H1 (cell line): ENCODE data around the gene SCAP. TPM values are rescaled to one million over a fixed set of nuclear protein-coding genes. Genes with fewer than 3 reads are reported as not detected.

ENCODE experiments used
- CTCF ChIA-PET: fragments of 300-600 bp; sonication (Branson Sonifier 250); formaldehyde crosslinking; loops from one replicate; lab custom pipeline; 2021; ENCODE audit not compliant: partially characterized antibody; lab: Charles Lee
- POLR2A ChIA-PET: fragments of 300-600 bp; sonication (Branson Sonifier 250); formaldehyde crosslinking; loops from one replicate; lab custom pipeline; 2021; ENCODE audit warnings: inconsistent platforms; ENCODE audit not compliant: partially characterized antibody; lab: Charles Lee
- DNase-seq, 2 experiments: peaks; one replicate each; pipeline versions ENCODE4 v3.0.0 to v3.0.0-alpha.2; 2010 to 2022; ENCODE audit warnings: low spot score in 2 of 2, low read depth in 1 of 2, mixed read lengths in 1 of 2
- FAIRE-seq: peaks from 2 replicates; lab custom pipeline; 2011; peaks lifted over from hg19 to GRCh38; lab: Jason Lieb, UNC
- H2AFZ ChIP-seq: 2 replicates; pipeline ENCODE4 v1.8.1; 2012; ENCODE audit warnings: low read length, inconsistent platforms
- H2AK5ac ChIP-seq: 2 replicates; pipeline ENCODE4 v1.6.1; 2013; ENCODE audit warnings: low read depth, low read length
- H2BK120ac ChIP-seq: replicated peaks from 2 replicates; pipeline ENCODE3; 2013; ENCODE audit warnings: low read depth, low read length, inconsistent platforms
- H2BK12ac ChIP-seq: 2 replicates; pipeline ENCODE4 v1.6.1; 2013; ENCODE audit warnings: low read depth, low read length
- H2BK15ac ChIP-seq: 2 replicates; pipeline ENCODE4 v1.6.1; 2013; ENCODE audit warnings: low read length
- H2BK20ac ChIP-seq: 2 replicates; pipeline ENCODE4 v1.6.1; 2013; ENCODE audit warnings: low read length
- H2BK5ac ChIP-seq: 2 replicates; pipeline ENCODE4 v1.6.1; 2013; ENCODE audit warnings: low read depth, low read length
- H3K14ac ChIP-seq: 2 replicates; pipeline ENCODE4 v1.6.1; 2013; ENCODE audit warnings: inconsistent platforms; ENCODE audit not compliant: insufficient read length
- H3K18ac ChIP-seq: 2 replicates; pipeline ENCODE4 v1.6.1; 2013; ENCODE audit warnings: low read length; ENCODE audit errors: extremely low read depth
- H3K23ac ChIP-seq: 2 replicates; pipeline ENCODE4 v1.6.1; 2013; ENCODE audit warnings: inconsistent platforms; ENCODE audit not compliant: insufficient read length
- H3K23me2 ChIP-seq: 2 replicates; pipeline ENCODE4 v1.6.1; 2013; ENCODE audit warnings: low read depth, low read length
- H3K27ac ChIP-seq: 2 replicates; pipeline ENCODE4 v1.6.1; 2011; ENCODE audit warnings: low read depth, low read length, inconsistent platforms
- H3K27me3 ChIP-seq, 4 experiments: replicated peaks in 1 of 4; 1 replicate in 1 of 4; 2 replicates in 3 of 4; pipeline versions ENCODE4 v1.6.1 to v1.8.1; 2011 to 2013; ENCODE audit warnings: low read length in 3 of 4, mild to moderate bottlenecking in 3 of 4, inconsistent platforms in 2 of 4, mixed read lengths in 2 of 4, moderate library complexity in 1 of 4; ENCODE audit not compliant: control insufficient read depth in 3 of 4, insufficient read depth in 3 of 4; ENCODE audit errors: extremely low read depth in 1 of 4
- H3K36me3 ChIP-seq, 4 experiments: 2 replicates each; pipeline versions ENCODE4 v1.6.1 to v1.8.1; 2011 to 2013; ENCODE audit warnings: mild to moderate bottlenecking in 4 of 4, low read length in 3 of 4, moderate library complexity in 2 of 4, control low read depth in 1 of 4, inconsistent platforms in 1 of 4; ENCODE audit not compliant: insufficient read depth in 4 of 4, control insufficient read depth in 2 of 4
- H3K4ac ChIP-seq: replicated peaks from 2 replicates; pipeline ENCODE3; 2013; ENCODE audit warnings: low read length, low read depth, mixed read lengths, inconsistent platforms; ENCODE audit not compliant: insufficient read length
- H3K4me1 ChIP-seq, 4 experiments: replicated peaks in 1 of 4; 1 replicate in 1 of 4; 2 replicates in 3 of 4; pipeline versions ENCODE4 v1.6.1 to v1.8.1; 2011 to 2013; ENCODE audit warnings: low read length in 3 of 4, inconsistent platforms in 2 of 4, mixed read lengths in 1 of 4; ENCODE audit not compliant: insufficient read depth in 4 of 4, control insufficient read depth in 3 of 4
- H3K4me2 ChIP-seq, 2 experiments: 2 replicates each; pipeline versions ENCODE4 v1.6.1 to v1.8.1; 2011 to 2013; ENCODE audit warnings: low read depth in 2 of 2, low read length in 2 of 2, control low read depth in 1 of 2, inconsistent platforms in 1 of 2, mild to moderate bottlenecking in 1 of 2; ENCODE audit not compliant: insufficient read depth in 1 of 2
- H3K4me3 ChIP-seq, 4 experiments: fragments of 200-600, 300-600 bp in 1 of 4; sonication (generic), shearing (Covaris generic), sonication (Bioruptor Twin) in 1 of 4; 2 replicates each; pipeline versions ENCODE4 v1.5.1 to v1.8.1; 2011 to 2016; ENCODE audit warnings: low read length in 4 of 4, low read depth in 3 of 4, control low read depth in 2 of 4, inconsistent platforms in 2 of 4, mild to moderate bottlenecking in 2 of 4, mixed read lengths in 1 of 4, moderate library complexity in 1 of 4; ENCODE audit not compliant: insufficient read depth in 2 of 4; ENCODE audit errors: extremely low read depth in 1 of 4
- H3K56ac ChIP-seq: replicated peaks from 2 replicates; pipeline ENCODE3; 2013; ENCODE audit warnings: low read depth, mild to moderate bottlenecking, mixed read lengths, low read length, inconsistent platforms; ENCODE audit not compliant: insufficient read length
- H3K79me1 ChIP-seq: 2 replicates; pipeline ENCODE4 v1.6.1; 2013; ENCODE audit warnings: low read depth, low read length, control low read depth
- H3K79me2 ChIP-seq, 2 experiments: 2 replicates each; pipeline versions ENCODE4 v1.6.1 to v1.8.1; 2012 to 2013; ENCODE audit warnings: low read length in 2 of 2, mild to moderate bottlenecking in 2 of 2, inconsistent platforms in 1 of 2; ENCODE audit not compliant: insufficient read depth in 2 of 2, control insufficient read depth in 1 of 2
- H3K9ac ChIP-seq, 4 experiments: replicated peaks in 1 of 4; 1 replicate in 1 of 4; 2 replicates in 3 of 4; pipeline versions ENCODE4 v1.6.1 to v1.8.1; 2011 to 2013; ENCODE audit warnings: low read depth in 3 of 4, low read length in 3 of 4, control low read depth in 2 of 4, mild to moderate bottlenecking in 2 of 4, moderate library complexity in 2 of 4, inconsistent platforms in 1 of 4; ENCODE audit errors: extremely low read depth in 1 of 4
- H3K9me3 ChIP-seq, 2 experiments: 2 replicates each; pipeline versions ENCODE4 v1.6.1 to v1.8.1; 2012 to 2013; ENCODE audit warnings: mild to moderate bottlenecking in 2 of 2, moderate library complexity in 2 of 2, control low read depth in 1 of 2, inconsistent platforms in 1 of 2, low read depth in 1 of 2, low read length in 1 of 2, mixed read lengths in 1 of 2; ENCODE audit not compliant: insufficient read depth in 2 of 2
- H4K20me1 ChIP-seq, 2 experiments: replicated peaks in 1 of 2; 2 replicates each; pipeline versions ENCODE3 to v1.8.1; 2011 to 2013; ENCODE audit warnings: inconsistent platforms in 2 of 2, low read length in 2 of 2, mild to moderate bottlenecking in 1 of 2; ENCODE audit not compliant: insufficient read depth in 2 of 2, control insufficient read depth in 1 of 2
- H4K5ac ChIP-seq: 2 replicates; pipeline ENCODE4 v1.6.1; 2013; ENCODE audit warnings: low read length, low read depth, mixed read lengths, inconsistent platforms; ENCODE audit not compliant: insufficient read length
- H4K8ac ChIP-seq: 2 replicates; pipeline ENCODE4 v1.8.0; 2013; ENCODE audit warnings: mild to moderate bottlenecking, moderate library complexity, low read length, inconsistent platforms; ENCODE audit not compliant: insufficient read depth; ENCODE audit errors: extremely low read depth
- H4K91ac ChIP-seq: replicated peaks from 2 replicates; pipeline ENCODE3; 2013; ENCODE audit warnings: low read length, mixed read lengths, inconsistent platforms; ENCODE audit not compliant: insufficient read length
- CBX8 ChIP-seq: fragments of 300-800, 300-1000 bp; sonication (generic); IDR thresholded peaks from 2 replicates; pipeline ENCODE4 v1.7.1; 2016; ENCODE audit warnings: low read depth, low read length, borderline replicate concordance
- CREB1 ChIP-seq: IDR thresholded peaks from 2 replicates; pipeline ENCODE4 v1.6.1; 2012; ENCODE audit warnings: inconsistent platforms
- TBP ChIP-seq: IDR thresholded peaks from 2 replicates; pipeline ENCODE4 v1.6.1; 2011; ENCODE audit warnings: low read depth, low read length, improper control_type of control experiment
- TEAD4 ChIP-seq: IDR thresholded peaks from 2 replicates; pipeline ENCODE4 v1.6.1; 2012; ENCODE audit warnings: low read depth, low read length, inconsistent platforms, mixed read lengths
- WGBS, 2 experiments: shearing (Covaris generic) in 1 of 2; methylation state at CpG; one replicate each; pipeline versions ENCODE4 v1.1.6 to v1.1.7; 2013 to 2015; ENCODE audit warnings: low lambda C conversion rate in 2 of 2, mixed read lengths in 2 of 2, inconsistent platforms in 1 of 2, low coverage in 1 of 2, missing lambda C conversion rate in 1 of 2; ENCODE audit not compliant: insufficient replicate concordance in 2 of 2, insufficient coverage in 1 of 2, insufficient read length in 1 of 2; ENCODE audit errors: extremely low coverage in 1 of 2, missing lambda C conversion rate in 1 of 2; 5-methylcytosine and 5-hydroxymethylcytosine counted together
- polyA plus RNA-seq, 7 experiments: library from polyadenylated mRNA; depleted of rRNA in 3 of 7; stranded (reverse) in 5 of 7; unstranded in 2 of 7; fragments of >200 nt in 5 of 7; fragments of 200-250 nt in 2 of 7; gene quantifications; 1 replicate in 5 of 7; 2 replicates in 1 of 7; 4 replicates in 1 of 7; pipeline versions ENCODE4 v1.2.1 to v1.2.3, GENCODE V29; 2011 to 2013; ENCODE audit warnings: missing spikeins in 2 of 7, mixed read lengths in 2 of 7
- total RNA-seq: library from RNA; stranded (reverse); fragmentation: NEBNext Ultra II Directional; extraction: Animal tissue kit (Norgen Biotek cat#: 25700); gene quantifications from 2 replicates; pipeline ENCODE4 v1.2.1, GENCODE V29; 2021

Gene SCAP
- total and polyA plus RNA-seq, 2 of the 8 experiments (the other 6 are each of a cell fraction or from before 2014, with no cell fraction given), result 74.0 to 114 TPM

DNA sequence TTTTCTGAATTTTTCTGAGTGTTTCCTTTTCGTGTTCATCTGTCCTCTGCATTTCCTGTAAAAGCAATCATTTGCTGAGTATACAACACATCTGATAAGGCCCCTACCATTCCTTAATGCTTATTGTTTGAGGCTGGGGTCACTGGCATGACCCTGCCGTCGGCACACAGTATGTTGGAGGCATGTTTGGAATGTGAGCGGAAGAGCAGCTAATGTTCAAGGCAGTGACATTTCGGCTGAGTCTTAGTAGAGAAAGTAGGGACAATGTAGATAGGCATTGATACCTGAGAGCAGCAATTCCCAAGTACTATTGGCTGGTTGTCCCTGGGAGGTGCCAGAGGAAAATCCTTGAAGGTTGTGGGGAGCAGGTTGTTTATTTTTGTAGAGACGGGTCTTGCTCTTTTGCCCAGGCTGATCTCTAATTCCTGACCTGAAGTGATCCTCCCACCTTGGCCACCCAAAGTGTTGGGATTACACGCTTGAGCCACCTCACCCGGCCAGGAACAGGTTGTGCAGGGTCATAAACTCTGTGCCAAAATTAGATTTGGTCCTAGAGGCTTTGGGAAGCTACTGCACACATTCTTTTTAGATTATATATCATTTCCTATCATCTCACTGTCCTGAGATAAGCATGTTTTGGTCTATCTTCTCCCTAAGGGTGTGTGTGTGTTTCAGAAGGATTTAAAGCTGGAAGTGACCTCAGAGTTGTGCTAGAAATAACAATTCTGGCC is 81.4 kb downstream of the SCAP start:
- 92% methylated on average over 8 of the region's 8 CpGs; no CpG with 5 or more reads in 1 of the 2 experiments for WGBS, 2 experiments
- Histone ChIP-seq H3K79me1 (peaks cover 18% of the 10 kb centered on the region; the same call in 1 of the 2 replicates), H2BK5ac (no peak overlapping the region), H3K4me3 (no peak overlapping the region), H3K27ac (no peak overlapping the region), H2BK120ac (no peak overlapping the region), H2AFZ (no peak overlapping the region), H3K27me3 (no peaks in the 10 kb centered on the region), H3K4me2 (no peak overlapping the region), H2BK20ac (no peak overlapping the region), H3K4ac (no peak overlapping the region), H4K5ac (no peak overlapping the region), H3K36me3 (peaks cover 0 to 2% (median under 1%) of the 10 kb centered on the region in 4 experiments; a peak in 2 of 8 replicates), H3K23ac (no peak overlapping the region), H3K14ac (no peak overlapping the region), H4K20me1 (peaks cover 0 to 12% of the 10 kb centered on the region in 2 experiments), H3K18ac (no peak overlapping the region), H3K9me3 (no peaks in the 10 kb centered on the region), H2BK12ac (no peak overlapping the region), H2AK5ac (no peak overlapping the region), H3K23me2 (no peaks in the 10 kb centered on the region), H3K79me2 (peaks cover 0 to 45% of the 10 kb centered on the region in 2 experiments; a peak in 3 of 4 replicates), H2BK15ac (no peak overlapping the region), H3K56ac (no peak overlapping the region), H3K4me1 (no peaks in the 10 kb centered on the region), H4K8ac (no peak overlapping the region), H4K91ac (no peak overlapping the region), H3K9ac (no peak overlapping the region)
- DNase-seq (no peak), FAIRE-seq (no peak)
- TF ChIP-seq CBX8 (no peak), CREB1 (no peak), TEAD4 (peak; percentile 35; the same call in 1 of the 2 replicates), TBP (no peak)
- ChIA-PET CTCF (interaction anchor here (0.6 to 2.1 kb wide), 5 partner anchors 10 to 48 kb away, joined by 3 to 8 read pairs (median 3); no protein-coding TSS in a partner anchor), POLR2A (no interaction called here)
